Fibroblast of the aortic adventitia (primary cell): Measurements from ENCODE around the gene PPP1R37. TPM values are rescaled to one million over a fixed set of nuclear protein-coding genes. Genes with fewer than 3 reads are reported as not detected.
A peak's percentile ranks its signal among the peaks of the same experiment; 100 is the strongest.

ENCODE experiments used
- DNase-seq: peaks from one replicate; pipeline ENCODE4 v3.0.0-alpha.2; 2010; ENCODE audit warnings: low read depth
- H3K4me3 ChIP-seq: 2 replicates; pipeline ENCODE4 v1.5.1; 2011; ENCODE audit warnings: low read depth, mild to moderate bottlenecking, control low read depth, low read length, moderate library complexity
- total RNA-seq: library from RNA; depleted of rRNA; stranded (reverse); fragments of >200 nt; gene quantifications from 2 replicates; pipeline ENCODE4 v1.2.3, GENCODE V29; 2012; ENCODE audit warnings: low replicate concordance
- TF ChIP-seq, protein P1 (sequence below): IDR thresholded peaks from 2 replicates; pipeline ENCODE4 v1.5.1; 2011; ENCODE audit warnings: mild to moderate bottlenecking, low read length, control low read depth, inconsistent platforms; ENCODE audit not compliant: insufficient read depth

The PPP1R37 gene
- total RNA-seq, 1 donor, result 28.0 TPM

- H3K4me3 ChIP-seq, result no peak overlapping the region
- TF ChIP-seq, protein P1, sequence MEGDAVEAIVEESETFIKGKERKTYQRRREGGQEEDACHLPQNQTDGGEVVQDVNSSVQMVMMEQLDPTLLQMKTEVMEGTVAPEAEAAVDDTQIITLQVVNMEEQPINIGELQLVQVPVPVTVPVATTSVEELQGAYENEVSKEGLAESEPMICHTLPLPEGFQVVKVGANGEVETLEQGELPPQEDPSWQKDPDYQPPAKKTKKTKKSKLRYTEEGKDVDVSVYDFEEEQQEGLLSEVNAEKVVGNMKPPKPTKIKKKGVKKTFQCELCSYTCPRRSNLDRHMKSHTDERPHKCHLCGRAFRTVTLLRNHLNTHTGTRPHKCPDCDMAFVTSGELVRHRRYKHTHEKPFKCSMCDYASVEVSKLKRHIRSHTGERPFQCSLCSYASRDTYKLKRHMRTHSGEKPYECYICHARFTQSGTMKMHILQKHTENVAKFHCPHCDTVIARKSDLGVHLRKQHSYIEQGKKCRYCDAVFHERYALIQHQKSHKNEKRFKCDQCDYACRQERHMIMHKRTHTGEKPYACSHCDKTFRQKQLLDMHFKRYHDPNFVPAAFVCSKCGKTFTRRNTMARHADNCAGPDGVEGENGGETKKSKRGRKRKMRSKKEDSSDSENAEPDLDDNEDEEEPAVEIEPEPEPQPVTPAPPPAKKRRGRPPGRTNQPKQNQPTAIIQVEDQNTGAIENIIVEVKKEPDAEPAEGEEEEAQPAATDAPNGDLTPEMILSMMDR, result no peak
- no peak for DNase-seq
These were observed 31.0 kb upstream of the PPP1R37 start for GRCh38 chr19:45061965-45062364.

DNA sequence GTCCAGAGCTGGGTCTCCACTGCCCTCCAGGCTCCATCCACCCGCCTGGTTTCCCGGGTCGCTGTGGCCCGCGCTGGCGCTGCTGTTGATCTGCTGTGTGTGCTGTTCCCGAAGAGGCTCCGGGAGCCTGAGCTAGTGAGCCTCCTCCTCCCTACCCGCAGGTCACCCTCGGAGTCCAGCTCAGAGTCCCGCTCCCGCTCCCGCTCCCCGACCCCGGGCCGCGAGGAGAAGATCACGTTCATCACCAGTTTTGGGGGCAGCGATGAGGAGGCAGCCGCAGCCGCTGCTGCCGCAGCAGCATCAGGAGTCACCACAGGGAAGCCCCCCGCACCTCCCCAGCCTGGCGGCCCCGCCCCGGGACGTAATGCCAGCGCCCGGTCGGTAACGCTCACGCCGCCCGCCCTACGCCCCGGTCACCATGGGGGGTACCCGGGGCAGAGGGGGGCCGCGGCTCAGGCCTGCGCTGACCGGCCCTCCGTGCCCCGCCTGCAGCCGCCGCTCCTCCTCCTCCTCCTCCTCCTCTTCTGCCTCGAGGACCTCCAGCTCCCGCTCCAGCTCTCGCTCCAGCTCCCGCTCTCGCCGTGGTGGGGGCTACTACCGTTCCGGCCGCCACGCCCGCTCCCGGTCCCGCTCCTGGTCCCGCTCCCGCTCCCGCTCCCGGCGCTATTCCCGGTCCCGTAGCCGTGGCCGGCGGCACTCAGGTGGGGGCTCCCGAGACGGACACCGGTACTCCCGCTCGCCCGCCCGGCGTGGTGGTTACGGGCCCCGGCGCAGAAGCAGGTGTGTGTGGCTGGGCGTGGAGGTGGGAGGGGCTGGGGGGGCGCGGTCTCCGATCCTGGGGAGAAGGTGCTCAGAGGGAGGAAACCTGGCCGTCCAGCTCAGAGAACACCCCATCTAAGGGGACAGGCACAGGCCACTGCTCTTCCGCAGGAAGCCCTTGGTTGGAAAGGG, 28.9 kb upstream of the PPP1R37 start:
- TF ChIP-seq, protein P1, result no peak
- H3K4me3 ChIP-seq, result no peak overlapping the region
- DNase-seq, result no peak

DNA sequence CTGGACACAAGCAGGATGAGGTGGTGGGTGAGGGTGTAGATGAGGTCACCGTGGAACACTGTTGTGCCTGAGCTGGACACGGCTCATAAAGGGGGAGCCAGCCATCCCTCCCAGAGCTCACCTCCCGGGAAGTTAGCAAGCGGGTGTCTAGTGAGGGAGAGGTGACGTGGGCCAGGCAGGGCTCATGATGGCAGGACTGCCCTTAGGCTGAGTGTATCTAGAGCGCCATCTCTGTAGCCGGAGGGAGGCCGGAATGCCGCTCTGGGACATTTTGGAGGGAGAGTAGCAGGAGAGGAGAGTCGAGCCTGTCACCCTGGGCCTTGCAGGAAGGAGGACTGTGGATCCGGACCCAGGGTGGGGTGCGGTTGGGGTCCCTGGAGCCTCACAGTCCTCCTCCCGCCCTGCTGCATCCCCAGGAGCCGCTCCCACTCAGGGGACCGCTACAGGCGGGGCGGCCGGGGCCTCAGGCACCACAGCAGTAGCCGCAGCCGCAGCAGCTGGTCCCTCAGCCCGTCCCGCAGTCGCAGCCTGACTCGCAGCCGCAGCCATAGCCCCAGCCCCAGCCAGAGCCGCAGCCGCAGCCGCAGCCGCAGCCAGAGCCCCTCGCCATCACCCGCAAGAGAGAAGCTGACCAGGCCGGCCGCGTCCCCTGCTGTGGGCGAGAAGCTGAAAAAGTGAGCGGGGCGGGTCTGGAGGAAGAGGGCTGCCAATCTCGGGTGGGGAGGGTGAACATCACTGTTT, 25.9 kb upstream of the PPP1R37 start:
- TF ChIP-seq, protein P1, result no peak
- H3K4me3 ChIP-seq, result no peak overlapping the region
- no peak for DNase-seq

DNA sequence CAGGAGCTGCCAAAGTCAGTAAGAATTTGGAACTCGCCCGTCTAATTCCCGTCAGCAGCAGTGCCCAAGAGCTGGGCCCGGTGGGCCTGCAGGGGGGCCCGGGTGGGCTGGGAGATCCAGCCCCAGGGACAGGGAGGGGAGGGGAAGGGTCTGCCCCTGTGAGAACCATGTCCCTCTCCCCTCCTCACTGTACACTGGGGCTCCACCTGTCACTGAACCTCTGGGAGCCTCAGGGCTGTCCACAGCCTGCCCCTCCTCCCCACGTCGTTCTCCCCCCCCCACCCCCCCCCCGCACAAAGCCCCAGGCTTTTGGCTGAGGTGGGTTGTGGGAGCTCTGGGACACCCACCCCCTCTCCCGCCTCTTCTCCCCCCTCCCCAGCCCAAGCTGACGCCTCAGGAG, 24.9 kb upstream of the PPP1R37 start:
- no peak for DNase-seq
- no peak overlapping the region for H3K4me3 ChIP-seq
- TF ChIP-seq, protein P1, result no peak

- TF ChIP-seq, protein P1, result no peak
- peak; percentile 20 for DNase-seq
- H3K4me3 ChIP-seq, result no peak overlapping the region
These were observed 23.9 kb upstream of the PPP1R37 start for GRCh38 chr19:45069056-45069455.

DNA sequence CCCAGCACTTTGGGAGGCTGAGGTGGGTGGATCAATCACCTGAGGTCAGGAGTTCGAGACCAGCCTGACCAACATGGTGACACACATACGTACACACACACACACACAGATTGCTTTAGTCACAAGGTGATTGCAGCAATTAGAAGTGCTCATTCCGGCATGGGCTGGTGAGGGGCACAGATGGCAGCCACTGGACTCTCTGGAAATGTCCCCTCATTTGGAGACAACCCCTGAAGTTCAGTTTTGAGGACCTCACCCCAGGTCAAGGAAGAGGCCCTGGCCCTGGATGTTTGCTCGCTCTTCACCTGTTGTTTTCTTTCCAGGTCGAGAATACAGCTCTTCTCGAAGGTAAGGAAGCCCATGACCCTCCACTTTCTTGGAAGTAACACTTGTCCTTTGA, 22.8 kb upstream of the PPP1R37 start:
- TF ChIP-seq, protein P1, result no peak
- DNase-seq, result no peak
- H3K4me3 ChIP-seq, result no peak overlapping the region
